Peyer's patch (tissue), 4 donors: ENCODE results near the gene BMP6. TPM values are rescaled to one million over a fixed set of nuclear protein-coding genes. Genes with fewer than 3 reads are reported as not detected.
A peak's percentile ranks its signal among the peaks of the same experiment; 100 is the strongest.

Experiments
- DNase-seq, 3 donors: peaks; one replicate each; pipeline ENCODE4 v3.0.0-alpha.2; 2017 to 2019
- H3K27ac ChIP-seq, 4 donors: fragments of 200-600 bp; sonication (generic); one replicate each; pipeline ENCODE4 v1.5.1; 2016 to 2019
- H3K27me3 ChIP-seq, 2 donors: fragments of 200-600 bp; sonication (generic); one replicate each; pipeline ENCODE4 v1.5.1; 2019
- H3K36me3 ChIP-seq, 3 donors: fragments of 200-600 bp; sonication (generic); one replicate each; pipeline ENCODE4 v1.5.1; 2016 to 2019
- H3K4me1 ChIP-seq, 4 donors: fragments of 200-600 bp; sonication (generic); one replicate each; pipeline ENCODE4 v1.5.1; 2016 to 2019
- H3K4me3 ChIP-seq, 4 donors: fragments of 200-600 bp; sonication (generic); 1 replicate in 3 of 4; 2 replicates in 1 of 4; pipeline ENCODE4 v1.5.1; 2016 to 2019; ENCODE audit warnings: mild to moderate bottlenecking in 1 of 4
- H3K9me3 ChIP-seq, 4 donors: fragments of 200-600 bp; sonication (generic); one replicate each; pipeline ENCODE4 v1.5.1; 2016 to 2019; ENCODE audit warnings: mild to moderate bottlenecking in 1 of 4
- POLR2A ChIP-seq, 2 donors: fragments of 450-650 bp; IDR thresholded peaks; one replicate each; pipeline ENCODE4 v1.5.1; 2017; ENCODE audit warnings: antibody characterized with exemption in 2 of 2, mild to moderate bottlenecking in 2 of 2, moderate library complexity in 2 of 2
- total RNA-seq, 4 donors: library from RNA; depleted of rRNA; stranded (reverse); fragments of >200 nt; gene quantifications; one replicate each; pipeline ENCODE4 v1.1.0, GENCODE V29; 2016
- TF ChIP-seq, protein P1 (sequence below), 6 experiments: fragments of 450-650 bp in 4 of 6; fragments of 200-600 bp in 2 of 6; sonication (generic) in 1 of 6; IDR thresholded peaks; one replicate each; pipeline ENCODE4 v1.5.1; 2017 to 2019; ENCODE audit warnings: antibody characterized with exemption in 6 of 6, mild to moderate bottlenecking in 3 of 6, moderate library complexity in 1 of 6

Gene BMP6
- 1 to 10 TPM in 3 of 4 donors, under 1 TPM in 1; 0.88 to 3.6 (median 2.2) TPM for total RNA-seq

DNA sequence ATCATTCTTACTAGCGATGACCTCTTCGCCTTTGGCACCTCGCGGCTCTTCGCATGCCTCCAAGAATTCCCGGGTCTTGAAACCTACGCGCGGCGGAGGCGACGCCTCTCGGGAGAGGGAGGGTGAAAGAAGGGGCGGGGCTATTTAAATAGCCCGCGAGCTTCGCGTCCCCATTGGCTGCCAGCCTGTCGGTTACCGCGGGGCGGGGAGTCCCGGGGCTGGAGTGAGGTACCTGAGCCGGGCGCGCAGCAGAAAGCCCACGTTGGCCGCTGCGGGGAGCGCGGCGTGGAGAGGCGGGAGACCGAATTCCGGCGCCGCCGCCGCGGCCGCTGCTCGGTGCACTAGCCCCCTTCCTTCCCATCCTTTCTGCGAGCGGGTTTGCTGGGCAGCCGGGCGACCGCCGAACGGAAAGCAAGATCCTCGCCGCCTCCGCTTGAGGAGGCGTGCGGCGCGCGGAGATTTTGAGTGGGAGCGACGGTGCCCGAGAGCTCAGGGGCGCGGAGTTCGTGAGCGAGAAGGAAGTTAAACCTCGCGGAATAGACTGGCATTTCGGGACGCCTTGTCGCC, at the start of gene BMP6:
Gene BMP6, plus strand, starts transcription at position 251 of the 567 bp plus-strand sequence. CDS start 857 bp downstream, outside the sequence.
- TF ChIP-seq, protein P1, sequence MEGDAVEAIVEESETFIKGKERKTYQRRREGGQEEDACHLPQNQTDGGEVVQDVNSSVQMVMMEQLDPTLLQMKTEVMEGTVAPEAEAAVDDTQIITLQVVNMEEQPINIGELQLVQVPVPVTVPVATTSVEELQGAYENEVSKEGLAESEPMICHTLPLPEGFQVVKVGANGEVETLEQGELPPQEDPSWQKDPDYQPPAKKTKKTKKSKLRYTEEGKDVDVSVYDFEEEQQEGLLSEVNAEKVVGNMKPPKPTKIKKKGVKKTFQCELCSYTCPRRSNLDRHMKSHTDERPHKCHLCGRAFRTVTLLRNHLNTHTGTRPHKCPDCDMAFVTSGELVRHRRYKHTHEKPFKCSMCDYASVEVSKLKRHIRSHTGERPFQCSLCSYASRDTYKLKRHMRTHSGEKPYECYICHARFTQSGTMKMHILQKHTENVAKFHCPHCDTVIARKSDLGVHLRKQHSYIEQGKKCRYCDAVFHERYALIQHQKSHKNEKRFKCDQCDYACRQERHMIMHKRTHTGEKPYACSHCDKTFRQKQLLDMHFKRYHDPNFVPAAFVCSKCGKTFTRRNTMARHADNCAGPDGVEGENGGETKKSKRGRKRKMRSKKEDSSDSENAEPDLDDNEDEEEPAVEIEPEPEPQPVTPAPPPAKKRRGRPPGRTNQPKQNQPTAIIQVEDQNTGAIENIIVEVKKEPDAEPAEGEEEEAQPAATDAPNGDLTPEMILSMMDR (IDR thresholded peaks at IDR 0.05) = no peak
- no peak for TF ChIP-seq POLR2A (IDR thresholded peaks at IDR 0.05)
- Histone ChIP-seq H3K27me3 (peaks cover 0 to 21% of the 10 kb centered on the region in 2 donors), H3K9me3 (no peaks in the 10 kb centered on the region), H3K4me1 (peaks cover 0 to 29% (median 20%) of the 10 kb centered on the region in 4 donors), H3K27ac (no peak within 1 kb of the TSS), H3K36me3 (no peaks in the 10 kb centered on the region), H3K4me3 (peak within 1 kb of the TSS; percentile 33 to 70 (median 56))
- DNase-seq = peak; percentile 62 to 89 (median 85)

- TF ChIP-seq POLR2A (IDR thresholded peaks at IDR 0.05) = no peak
- TF ChIP-seq, protein P1 (IDR thresholded peaks at IDR 0.05) = no peak
- H3K4me3 ChIP-seq = no peak overlapping the region
- H3K9me3 ChIP-seq = no peaks in the 10 kb centered on the region
- DNase-seq = no peak
- H3K4me1 ChIP-seq = peaks cover 0 to 7% (median 0%) of the 10 kb centered on the region in 4 donors
- H3K27me3 ChIP-seq = no peaks in the 10 kb centered on the region
- H3K27ac ChIP-seq = no peak overlapping the region
- no peaks in the 10 kb centered on the region for H3K36me3 ChIP-seq
Observed at GRCh38 chr6:7677229-7677628, 48.7 kb upstream of the BMP6 start.

DNA sequence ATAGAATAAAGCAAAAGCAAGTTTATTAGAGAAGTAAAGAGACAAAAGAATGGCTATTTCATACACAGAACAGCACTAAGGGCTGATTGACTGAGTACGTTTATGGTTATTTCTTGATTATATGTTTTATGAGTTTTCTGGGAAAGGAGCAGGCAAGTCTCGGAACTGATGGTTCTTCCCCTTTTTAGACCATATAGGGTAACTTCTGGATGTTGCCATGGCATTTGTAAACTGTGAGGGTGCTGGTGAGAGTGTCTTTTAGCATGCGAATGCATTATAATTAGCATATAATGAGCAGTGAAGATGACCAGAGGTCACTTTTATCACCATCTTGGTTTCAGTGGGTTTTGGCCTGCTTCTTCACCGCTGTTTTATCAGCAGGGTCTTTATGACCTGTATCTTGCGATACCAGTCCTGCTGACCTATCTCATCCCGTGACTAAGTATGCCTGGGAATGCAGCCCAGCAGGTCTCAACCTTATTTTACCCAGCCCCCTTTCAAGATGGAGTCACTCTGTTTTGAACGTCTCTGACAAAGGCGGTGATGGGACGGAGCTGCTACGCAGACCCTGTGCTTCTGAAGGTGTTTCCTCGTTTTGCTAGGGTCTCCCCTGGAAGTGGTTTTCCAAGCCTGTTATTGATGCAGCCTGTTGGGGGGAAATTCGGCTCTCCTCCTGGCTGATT, 45.4 kb upstream of the BMP6 start:
- Histone ChIP-seq H3K36me3 (no peaks in the 10 kb centered on the region), H3K27me3 (no peaks in the 10 kb centered on the region), H3K27ac (no peak overlapping the region), H3K4me1 (no peaks in the 10 kb centered on the region), H3K9me3 (no peaks in the 10 kb centered on the region), H3K4me3 (no peak overlapping the region)
- TF ChIP-seq, protein P1 (IDR thresholded peaks at IDR 0.05) = no peak
- TF ChIP-seq POLR2A (IDR thresholded peaks at IDR 0.05) = no peak
- DNase-seq = no peak

DNA sequence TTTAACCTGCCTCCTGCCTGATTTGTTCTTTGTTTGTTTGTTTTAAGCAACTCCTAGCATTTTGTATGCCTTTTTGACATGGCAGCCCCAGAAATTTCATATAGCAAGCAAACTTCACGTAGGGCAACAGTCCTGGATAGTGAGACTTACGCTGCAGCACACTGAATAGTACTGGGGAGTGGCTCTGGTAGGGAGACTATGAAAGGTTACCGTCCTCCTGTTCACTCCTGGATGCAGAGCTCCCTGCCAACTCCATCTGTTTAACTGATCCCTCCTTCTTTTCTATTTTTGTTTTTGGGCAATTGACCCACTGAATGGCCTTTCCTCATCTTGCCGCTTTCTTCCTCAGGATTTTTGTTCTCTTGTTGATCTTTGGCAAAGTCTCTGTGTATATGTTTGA, 44.5 kb upstream of the BMP6 start:
- Histone ChIP-seq H3K4me1 (no peaks in the 10 kb centered on the region), H3K36me3 (no peaks in the 10 kb centered on the region), H3K9me3 (no peaks in the 10 kb centered on the region), H3K27me3 (no peaks in the 10 kb centered on the region), H3K27ac (no peak overlapping the region), H3K4me3 (no peak overlapping the region)
- no peak for DNase-seq
- no peak for TF ChIP-seq POLR2A (IDR thresholded peaks at IDR 0.05)
- TF ChIP-seq, protein P1 (IDR thresholded peaks at IDR 0.05) = no peak

GRCh38 chr6:7684076-7684475, 41.8 kb upstream of the BMP6 start:
- TF ChIP-seq, protein P1 (IDR thresholded peaks at IDR 0.05) = no peak
- no peak for TF ChIP-seq POLR2A (IDR thresholded peaks at IDR 0.05)
- no peak overlapping the region for H3K27ac ChIP-seq

More at GRCh38 chr6:7684076-7684475, 41.8 kb upstream of the BMP6 start:
- Histone ChIP-seq H3K36me3 (no peaks in the 10 kb centered on the region), H3K4me3 (no peak overlapping the region), H3K9me3 (no peaks in the 10 kb centered on the region), H3K4me1 (no peaks in the 10 kb centered on the region), H3K27me3 (no peaks in the 10 kb centered on the region)
- no peak for DNase-seq
